GM20000 (cell line): ENCODE results near the gene NOXA1.

ENCODE experiments used
- DNase-seq: peaks from one replicate; pipeline ENCODE4 v3.0.0; 2012; ENCODE audit warnings: low spot score
- TF ChIP-seq, protein P1 (sequence below): IDR thresholded peaks from 2 replicates; pipeline ENCODE4 v1.5.1; 2012; ENCODE audit warnings: mild to moderate bottlenecking, control low read depth; ENCODE audit errors: extremely low read depth, missing control alignments

NOXA1 gene

DNA sequence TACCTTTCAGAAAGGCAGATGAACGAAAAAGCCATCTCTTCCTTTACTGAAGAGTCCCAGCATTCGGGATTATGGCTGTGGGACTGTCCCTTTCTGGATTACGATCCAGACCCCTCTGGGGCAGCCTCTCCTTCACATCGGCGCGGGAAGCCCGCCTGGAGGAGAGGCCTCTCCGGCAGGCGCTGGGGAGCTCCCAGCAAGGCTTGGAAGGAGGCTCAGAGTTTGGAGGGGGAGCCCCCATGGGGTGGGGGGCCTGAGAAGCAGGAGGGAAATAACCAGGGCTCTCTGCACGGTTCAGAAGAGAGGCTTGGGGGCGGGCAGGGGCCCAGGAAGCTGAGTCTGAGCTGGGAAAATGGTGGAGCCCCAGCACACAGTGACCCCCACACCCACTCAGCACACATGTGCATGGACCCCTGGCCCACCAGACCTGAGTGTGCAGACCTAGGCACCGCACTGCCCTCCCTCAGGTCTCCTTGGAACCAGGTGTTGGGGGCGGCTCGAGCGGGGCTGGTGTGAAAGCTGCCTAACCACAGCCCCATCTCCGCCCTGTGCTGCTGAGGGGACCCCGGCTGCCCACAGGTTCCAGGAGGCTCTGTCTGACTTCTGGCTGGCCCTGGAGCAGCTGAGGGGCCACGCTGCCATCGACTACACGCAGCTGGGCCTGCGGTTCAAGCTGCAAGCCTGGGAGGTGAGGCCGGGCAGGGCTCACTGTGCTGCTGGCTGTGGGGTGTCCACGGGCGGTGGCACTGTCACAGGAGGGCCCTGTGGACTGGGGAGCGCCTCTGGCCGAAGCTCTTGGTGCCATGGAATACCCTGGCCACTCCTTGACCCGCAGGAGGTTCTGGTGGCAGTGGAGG is 4.5 kb downstream of the NOXA1 start:
- DNase-seq, result no peak
- TF ChIP-seq, protein P1, sequence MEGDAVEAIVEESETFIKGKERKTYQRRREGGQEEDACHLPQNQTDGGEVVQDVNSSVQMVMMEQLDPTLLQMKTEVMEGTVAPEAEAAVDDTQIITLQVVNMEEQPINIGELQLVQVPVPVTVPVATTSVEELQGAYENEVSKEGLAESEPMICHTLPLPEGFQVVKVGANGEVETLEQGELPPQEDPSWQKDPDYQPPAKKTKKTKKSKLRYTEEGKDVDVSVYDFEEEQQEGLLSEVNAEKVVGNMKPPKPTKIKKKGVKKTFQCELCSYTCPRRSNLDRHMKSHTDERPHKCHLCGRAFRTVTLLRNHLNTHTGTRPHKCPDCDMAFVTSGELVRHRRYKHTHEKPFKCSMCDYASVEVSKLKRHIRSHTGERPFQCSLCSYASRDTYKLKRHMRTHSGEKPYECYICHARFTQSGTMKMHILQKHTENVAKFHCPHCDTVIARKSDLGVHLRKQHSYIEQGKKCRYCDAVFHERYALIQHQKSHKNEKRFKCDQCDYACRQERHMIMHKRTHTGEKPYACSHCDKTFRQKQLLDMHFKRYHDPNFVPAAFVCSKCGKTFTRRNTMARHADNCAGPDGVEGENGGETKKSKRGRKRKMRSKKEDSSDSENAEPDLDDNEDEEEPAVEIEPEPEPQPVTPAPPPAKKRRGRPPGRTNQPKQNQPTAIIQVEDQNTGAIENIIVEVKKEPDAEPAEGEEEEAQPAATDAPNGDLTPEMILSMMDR, result no peak

DNA sequence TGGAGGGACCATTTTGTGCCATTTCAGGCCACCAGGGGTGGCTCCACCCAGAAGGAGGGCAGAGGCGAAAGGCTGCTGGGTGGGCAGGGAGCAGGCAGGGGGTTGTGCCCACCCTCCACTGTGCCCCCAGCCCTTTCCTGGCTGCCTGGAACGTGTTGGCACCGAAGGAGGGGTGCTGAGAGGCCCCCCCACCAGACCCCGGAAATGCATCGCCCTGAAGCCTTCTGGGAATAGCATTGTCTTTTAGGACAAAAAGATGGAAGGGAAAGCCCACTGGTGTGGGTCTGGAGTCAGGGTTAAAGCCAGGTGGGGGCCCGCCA is 5.1 kb downstream of the NOXA1 start:
- TF ChIP-seq, protein P1, result no peak
- no peak for DNase-seq

DNA sequence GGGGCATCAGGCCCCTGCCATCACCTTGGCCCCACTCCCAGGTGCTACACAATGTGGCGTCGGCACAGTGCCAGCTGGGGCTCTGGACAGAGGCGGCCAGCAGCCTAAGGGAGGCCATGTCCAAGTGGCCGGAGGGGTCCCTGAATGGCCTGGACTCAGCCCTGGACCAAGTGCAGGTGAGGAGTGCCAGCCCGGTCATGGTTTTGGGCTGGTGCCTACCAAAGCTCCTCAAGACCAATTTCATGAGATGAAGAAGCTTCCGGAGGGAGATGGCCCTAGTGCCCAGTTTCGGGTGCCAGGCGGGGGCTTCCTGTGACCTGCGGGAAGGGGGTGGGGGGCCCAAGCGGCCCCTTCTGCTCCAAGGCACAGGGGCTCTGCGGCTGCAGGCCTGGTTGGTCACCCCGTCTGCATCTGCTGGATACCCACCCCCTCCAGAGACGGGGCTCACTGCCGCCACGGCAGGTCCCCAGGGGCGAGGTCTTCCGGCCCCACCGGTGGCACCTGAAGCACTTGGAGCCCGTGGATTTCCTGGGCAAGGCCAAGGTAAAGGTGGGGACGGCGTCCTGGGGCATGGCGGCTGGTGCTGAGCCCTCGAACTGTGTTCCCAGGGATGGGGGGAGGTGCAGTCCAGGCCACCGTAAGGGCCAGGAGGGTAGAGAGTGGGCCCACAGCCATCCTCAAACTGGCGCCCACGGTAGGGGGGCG is 5.8 kb downstream of the NOXA1 start:
- TF ChIP-seq, protein P1, result no peak
- no peak for DNase-seq

DNA sequence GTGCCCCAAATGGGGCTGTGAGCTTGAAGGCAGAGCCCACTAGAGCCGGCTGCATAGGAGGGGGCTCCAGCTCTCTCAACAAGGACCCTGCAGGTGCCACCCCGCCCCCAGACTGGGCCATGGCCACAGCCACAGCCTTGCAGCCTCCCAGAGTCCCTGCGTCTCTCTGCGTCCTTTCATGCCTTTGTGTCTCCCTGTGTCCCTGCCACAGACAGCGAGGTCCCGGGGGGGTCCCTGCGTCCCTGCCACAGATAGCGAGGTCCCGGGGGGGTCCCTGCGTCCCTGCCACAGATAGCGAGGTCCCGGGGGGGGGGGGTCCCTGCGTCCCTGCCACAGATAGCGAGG is 6.3 kb downstream of the NOXA1 start:
- no peak for DNase-seq
- TF ChIP-seq, protein P1, result no peak

DNA sequence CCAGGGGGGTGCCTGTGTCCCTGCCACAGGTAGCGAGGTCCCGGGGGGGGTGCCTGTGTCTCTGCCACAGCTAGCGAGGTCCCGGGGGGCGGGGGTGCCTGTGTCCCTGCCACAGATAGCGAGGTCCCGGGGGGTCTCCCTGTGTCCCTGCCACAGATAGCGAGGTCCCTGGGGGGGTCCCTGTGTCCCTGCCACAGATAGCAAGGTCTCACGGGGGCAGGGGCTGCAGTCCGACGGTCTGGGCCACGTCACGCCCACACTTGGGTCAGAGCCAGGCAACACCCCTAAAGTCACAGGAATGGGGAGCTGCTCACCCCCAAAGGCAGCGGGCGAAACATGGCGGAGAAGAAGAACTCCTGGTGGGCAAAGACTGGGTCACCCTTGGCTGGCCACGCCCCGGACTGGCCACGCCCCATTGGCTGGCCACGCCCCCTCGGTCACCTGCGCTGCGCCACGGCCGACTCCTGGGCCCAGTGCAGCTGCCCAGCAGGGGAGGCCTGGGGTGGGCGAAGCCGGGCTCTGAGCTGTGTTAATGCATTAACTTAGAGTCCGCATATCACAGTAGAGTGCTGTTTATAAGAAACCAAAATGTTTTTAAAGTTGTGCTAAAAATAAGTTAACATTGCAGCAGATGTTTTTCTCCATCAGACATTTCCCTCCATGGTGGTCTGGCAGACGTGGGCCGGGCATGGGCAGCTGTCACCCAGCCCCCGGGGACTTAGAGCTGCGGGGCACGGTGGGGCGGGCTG is 7.0 kb downstream of the NOXA1 start:
- DNase-seq, result peak; percentile 81
- TF ChIP-seq, protein P1, result no peak

DNA sequence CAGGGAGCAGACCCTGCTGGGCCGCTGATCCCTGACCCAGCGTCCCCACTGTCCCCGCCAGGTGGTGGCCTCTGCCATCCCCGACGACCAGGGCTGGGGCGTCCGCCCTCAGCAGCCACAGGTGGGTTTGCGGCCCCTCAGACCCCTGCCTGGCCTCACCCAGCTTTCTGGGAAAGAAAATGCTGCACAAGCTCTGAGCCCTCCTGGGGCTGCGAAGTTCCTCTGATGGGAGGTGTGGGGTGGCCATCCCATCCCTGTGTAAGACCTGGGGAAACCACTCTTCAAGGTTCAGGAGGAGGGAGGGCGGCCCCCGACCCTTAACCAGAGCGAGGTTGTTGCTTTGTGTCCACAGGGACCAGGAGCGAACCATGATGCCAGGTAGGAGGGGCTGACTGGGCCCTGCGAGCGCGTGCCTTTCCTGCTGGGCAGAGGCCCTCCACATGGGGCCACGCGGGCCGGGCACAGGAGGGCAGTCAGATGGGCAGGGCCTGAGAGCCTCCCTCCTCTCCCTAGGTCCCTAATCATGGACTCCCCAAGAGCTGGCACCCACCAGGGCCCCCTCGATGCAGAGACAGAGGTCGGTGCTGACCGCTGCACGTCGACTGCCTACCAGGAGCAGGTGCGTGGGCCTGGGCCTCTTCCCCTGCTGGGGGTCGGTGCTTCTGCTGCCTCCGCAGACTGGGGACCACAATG is 7.7 kb downstream of the NOXA1 start:
- TF ChIP-seq, protein P1, result no peak
- DNase-seq, result no peak
